Kidney epithelial cell (primary cell): ENCODE data around the gene WDR77. TPM values are rescaled to one million over a fixed set of nuclear protein-coding genes. Genes with fewer than 3 reads are reported as not detected.
A peak's percentile ranks its signal among the peaks of the same experiment; 100 is the strongest.

Experiments
- DNase-seq: peaks from one replicate; pipeline ENCODE4 v3.0.0-alpha.2; 2010; ENCODE audit warnings: low read depth
- H3K27me3 ChIP-seq: 2 replicates; pipeline ENCODE4 v1.6.0; 2011; ENCODE audit warnings: low read length; ENCODE audit not compliant: control insufficient read depth, insufficient read depth
- H3K36me3 ChIP-seq: 2 replicates; pipeline ENCODE4 v1.5.1; 2011; ENCODE audit warnings: low read length; ENCODE audit not compliant: control insufficient read depth, insufficient read depth
- H3K4me3 ChIP-seq: 2 replicates; pipeline ENCODE4 v1.5.1; 2011; ENCODE audit warnings: low read depth, mild to moderate bottlenecking, control low read depth, low read length
- CTCF ChIP-seq: IDR thresholded peaks from 2 replicates; pipeline ENCODE4 v1.5.1; 2011; ENCODE audit warnings: mild to moderate bottlenecking, moderate library complexity, low read length, control low read depth, inconsistent platforms; ENCODE audit not compliant: insufficient read depth, poor library complexity, severe bottlenecking
- total RNA-seq: library from RNA; depleted of rRNA; stranded (reverse); fragments of >200 nt; gene quantifications from 2 replicates; pipeline ENCODE4 v1.2.3, GENCODE V29; 2015

Gene WDR77
- total RNA-seq, 1 donor from 2014 or later = 39.7 TPM

- Histone ChIP-seq H3K4me3 (no peak overlapping the region), H3K27me3 (no peaks in the 10 kb centered on the region), H3K36me3 (no peaks in the 10 kb centered on the region)
- no peak for DNase-seq
- TF ChIP-seq CTCF = no peak
Observed at GRCh38 chr1:111406321-111406768, 42.7 kb downstream of the WDR77 start.

GRCh38 chr1:111404588-111404987, 44.5 kb downstream of the WDR77 start:
- DNase-seq = no peak
- Histone ChIP-seq H3K36me3 (no peaks in the 10 kb centered on the region), H3K27me3 (no peaks in the 10 kb centered on the region), H3K4me3 (no peak overlapping the region)
- no peak for TF ChIP-seq CTCF

- no peaks in the 10 kb centered on the region for H3K36me3 ChIP-seq
- no peaks in the 10 kb centered on the region for H3K27me3 ChIP-seq
- DNase-seq = no peak
- no peak for TF ChIP-seq CTCF
- H3K4me3 ChIP-seq = no peak overlapping the region
Observed at GRCh38 chr1:111402083-111402482, 47.0 kb downstream of the WDR77 start.

GRCh38 chr1:111399792-111400610, 49.1 kb downstream of the WDR77 start:
- Histone ChIP-seq H3K27me3 (no peaks in the 10 kb centered on the region), H3K4me3 (no peak overlapping the region), H3K36me3 (no peaks in the 10 kb centered on the region)
- no peak for DNase-seq
- peak; percentile 54 for TF ChIP-seq CTCF

GRCh38 chr1:111392460-111392945, 56.6 kb downstream of the WDR77 start:
- TF ChIP-seq CTCF = no peak
- no peaks in the 10 kb centered on the region for H3K36me3 ChIP-seq
- DNase-seq = no peak
- no peak overlapping the region for H3K4me3 ChIP-seq
- H3K27me3 ChIP-seq = no peaks in the 10 kb centered on the region

GRCh38 chr1:111392042-111392441, 57.0 kb downstream of the WDR77 start:
- TF ChIP-seq CTCF = no peak
- no peaks in the 10 kb centered on the region for H3K27me3 ChIP-seq
- H3K36me3 ChIP-seq = no peaks in the 10 kb centered on the region
- no peak for DNase-seq
- no peak overlapping the region for H3K4me3 ChIP-seq
